Stimulated activated effector memory CD8-positive, alpha-beta T cell treated with anti-CD3 and anti-CD28 coated beads, Interleukin-12 subunit alpha, Interleukin-12 subunit beta, amount 100 ng/mL, for 72 hours (primary cell): ENCODE measurements around the gene CPO.
A peak's percentile ranks its signal among the peaks of the same experiment; 100 is the strongest.

Source experiments
- ATAC-seq: fragments of 150-1000 bp; cut with Tn5 transposase; 2 replicates; pipeline ENCODE4 v1.10.0; 2021
- DNase-seq, 2 donors: peaks; one replicate each; pipeline ENCODE4 v3.0.0; 2021 to 2022; ENCODE audit warnings: low spot score in 2 of 2
- H3K27ac Mint-ChIP-seq: one replicate; pipeline ENCODE4 v1.8.0; 2022; ENCODE audit warnings: mild to moderate bottlenecking, mixed read lengths
- H3K36me3 Mint-ChIP-seq: one replicate; pipeline ENCODE4 v1.8.0; 2022; ENCODE audit warnings: mild to moderate bottlenecking, mixed read lengths
- H3K4me1 Mint-ChIP-seq: one replicate; pipeline ENCODE4 v1.8.0; 2022; ENCODE audit warnings: mixed read lengths
- H3K4me3 Mint-ChIP-seq: one replicate; pipeline ENCODE4 v1.8.0; 2022; ENCODE audit warnings: mild to moderate bottlenecking, mixed read lengths
- H3K9me3 Mint-ChIP-seq: one replicate; pipeline ENCODE4 v1.8.0; 2022; ENCODE audit warnings: mixed read lengths

Gene CPO

DNA sequence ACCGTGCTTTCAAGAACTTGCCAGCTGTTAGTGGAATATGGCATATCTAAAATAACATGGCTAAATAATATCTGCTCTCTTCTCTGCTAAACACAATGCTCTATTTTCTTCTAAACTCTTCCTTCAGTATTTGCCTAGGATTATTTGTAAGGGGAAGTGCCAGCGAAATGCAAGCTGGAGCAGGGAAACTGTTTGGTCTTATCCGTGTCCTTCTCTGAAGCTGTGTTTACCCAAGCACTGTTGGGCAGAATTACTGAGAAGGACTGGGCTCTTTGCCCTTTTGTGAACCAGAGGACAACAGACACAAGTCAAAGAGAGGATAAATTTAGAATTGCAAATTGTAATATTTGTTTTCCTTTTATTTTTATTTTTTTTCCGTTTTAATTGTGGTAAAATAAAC, 23.6 kb downstream of the CPO start:
- H3K4me3 Mint-ChIP-seq: no peak overlapping the region
- ATAC-seq: no peak
- DNase-seq: no peak
- no peaks in the 10 kb centered on the region for H3K9me3 Mint-ChIP-seq
- H3K36me3 Mint-ChIP-seq: no peaks in the 10 kb centered on the region
- H3K4me1 Mint-ChIP-seq: no peaks in the 10 kb centered on the region
- no peak overlapping the region for H3K27ac Mint-ChIP-seq

DNA sequence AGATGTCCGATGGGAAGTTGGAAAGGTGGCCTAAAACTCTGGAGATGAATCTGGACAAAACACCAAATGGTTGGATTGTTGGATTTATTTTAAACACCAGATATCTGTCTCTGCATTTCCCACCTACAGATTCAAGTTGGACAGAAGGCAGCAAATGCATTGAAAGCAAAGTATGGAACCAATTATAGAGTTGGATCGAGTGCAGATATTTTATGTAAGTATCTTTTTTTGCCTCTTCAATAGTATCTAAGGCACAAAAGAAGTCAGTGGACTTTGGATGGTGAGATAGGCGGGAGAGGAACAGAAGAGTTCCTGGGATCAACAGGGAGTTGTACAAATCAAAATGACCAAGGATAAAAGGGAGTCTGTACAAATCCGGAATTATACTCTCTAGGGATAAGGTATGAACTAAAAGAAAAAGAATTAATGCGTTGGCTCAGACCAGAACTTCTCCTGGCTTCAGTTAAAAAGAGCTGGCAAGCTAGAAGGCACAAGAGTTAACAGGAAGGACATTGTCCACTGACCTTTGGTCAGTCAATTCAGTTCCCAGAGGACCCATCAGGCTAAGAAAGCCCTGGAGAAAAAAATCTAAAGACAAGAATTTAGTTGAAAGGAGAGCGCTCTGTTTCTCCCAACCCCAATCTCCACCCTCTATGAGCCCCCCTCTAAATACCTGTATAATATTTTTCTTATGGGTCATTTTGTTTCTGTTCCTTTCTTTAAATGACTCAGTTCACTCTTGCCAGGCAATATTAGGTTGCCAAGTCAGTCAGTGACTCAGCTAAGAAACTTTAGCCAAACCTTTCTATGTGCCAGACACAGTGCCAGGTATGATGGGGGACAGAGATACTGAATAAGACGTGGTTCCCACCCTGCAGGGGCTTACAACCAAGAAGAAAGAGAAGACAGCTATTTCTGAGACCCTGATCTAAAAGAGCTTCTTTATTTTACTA, 29.1 kb downstream of the CPO start:
- Mint-ChIP-seq H3K4me1 (no peaks in the 10 kb centered on the region), H3K27ac (no peak overlapping the region), H3K36me3 (no peaks in the 10 kb centered on the region), H3K9me3 (no peaks in the 10 kb centered on the region), H3K4me3 (no peak overlapping the region)
- DNase-seq: no peak
- ATAC-seq: no peak

DNA sequence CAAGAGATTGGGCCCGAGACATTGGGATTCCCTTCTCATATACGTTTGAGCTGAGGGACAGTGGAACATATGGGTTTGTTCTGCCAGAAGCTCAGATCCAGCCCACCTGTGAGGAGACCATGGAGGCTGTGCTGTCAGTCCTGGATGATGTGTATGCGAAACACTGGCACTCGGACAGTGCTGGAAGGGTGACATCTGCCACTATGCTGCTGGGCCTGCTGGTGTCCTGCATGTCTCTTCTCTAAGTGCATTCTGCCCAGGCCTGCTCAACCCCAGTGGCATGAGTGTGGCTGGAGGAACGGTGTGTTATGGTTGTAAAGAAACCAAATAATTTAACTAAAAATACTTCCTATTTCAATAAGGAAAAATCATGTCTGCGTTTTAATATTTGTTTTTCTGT, 29.9 kb downstream of the CPO start:
- Mint-ChIP-seq H3K9me3 (no peaks in the 10 kb centered on the region), H3K4me3 (no peak overlapping the region), H3K27ac (no peak overlapping the region), H3K36me3 (no peaks in the 10 kb centered on the region), H3K4me1 (no peaks in the 10 kb centered on the region)
- no peak for ATAC-seq
- DNase-seq: no peak

DNA sequence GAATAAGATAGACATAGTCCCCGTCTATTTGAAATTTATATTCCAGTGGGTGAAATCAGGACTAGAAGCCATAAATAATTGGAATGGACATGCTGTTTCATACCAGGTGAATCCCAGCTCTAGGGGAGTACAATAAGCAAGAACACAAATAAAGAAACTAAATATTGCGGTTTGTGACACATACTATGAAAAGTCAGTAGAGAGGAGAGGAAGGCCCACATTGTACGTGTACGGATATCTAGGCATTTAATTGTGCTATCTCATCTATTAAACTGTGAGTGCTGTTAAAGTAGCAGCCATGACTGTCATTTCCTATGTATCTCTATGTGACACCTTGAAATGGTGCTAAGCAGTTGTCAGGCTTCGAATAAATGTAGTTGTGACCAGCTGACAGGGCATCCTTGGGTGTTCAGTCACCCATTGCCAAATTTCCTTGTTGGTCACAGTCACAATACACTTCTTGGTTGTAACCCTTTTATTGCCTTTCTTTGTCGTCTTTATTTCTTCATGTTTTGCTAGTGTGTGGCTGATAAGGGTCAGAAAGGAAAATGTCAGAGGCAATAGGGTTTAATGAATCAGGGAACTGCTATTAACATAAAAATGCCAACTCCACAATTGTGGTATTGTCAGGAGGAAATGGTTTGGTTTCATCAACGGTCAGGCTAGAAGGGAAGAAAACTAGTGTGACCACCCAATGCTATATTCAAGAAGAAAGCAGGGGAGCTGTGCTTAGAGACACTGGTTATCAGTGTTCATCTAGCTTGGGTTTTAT, 31.5 kb downstream of the CPO start:
- no peak for ATAC-seq
- no peaks in the 10 kb centered on the region for H3K36me3 Mint-ChIP-seq
- no peak overlapping the region for H3K27ac Mint-ChIP-seq
- H3K4me3 Mint-ChIP-seq: no peak overlapping the region
- H3K9me3 Mint-ChIP-seq: peaks cover 3% of the 10 kb centered on the region
- no peak for DNase-seq
- no peaks in the 10 kb centered on the region for H3K4me1 Mint-ChIP-seq

DNA sequence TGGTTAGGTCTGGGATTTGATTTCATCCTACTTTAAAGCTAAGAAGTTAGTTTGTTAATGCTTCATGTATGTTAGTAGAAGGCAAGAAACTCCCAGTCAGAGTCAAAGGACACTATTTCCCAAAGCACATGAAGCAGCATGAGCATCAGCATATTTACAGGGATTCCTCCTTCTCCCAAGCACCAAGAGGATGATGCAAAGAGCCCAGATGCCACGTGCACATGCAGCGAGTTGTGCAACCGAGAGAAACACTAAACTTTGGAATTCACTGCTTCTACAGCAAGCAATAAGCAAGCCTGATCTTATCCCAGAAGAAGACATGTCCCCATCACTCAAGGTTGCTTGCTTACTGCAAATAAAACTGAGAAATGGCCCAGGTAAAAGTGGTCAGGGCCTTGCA, 32.5 kb downstream of the CPO start:
- peaks cover 3% of the 10 kb centered on the region for H3K9me3 Mint-ChIP-seq
- DNase-seq (no peak), ATAC-seq (no peak)
- H3K4me1 Mint-ChIP-seq: no peaks in the 10 kb centered on the region
- H3K4me3 Mint-ChIP-seq: no peak overlapping the region
- H3K36me3 Mint-ChIP-seq: no peaks in the 10 kb centered on the region
- no peak overlapping the region for H3K27ac Mint-ChIP-seq

DNA sequence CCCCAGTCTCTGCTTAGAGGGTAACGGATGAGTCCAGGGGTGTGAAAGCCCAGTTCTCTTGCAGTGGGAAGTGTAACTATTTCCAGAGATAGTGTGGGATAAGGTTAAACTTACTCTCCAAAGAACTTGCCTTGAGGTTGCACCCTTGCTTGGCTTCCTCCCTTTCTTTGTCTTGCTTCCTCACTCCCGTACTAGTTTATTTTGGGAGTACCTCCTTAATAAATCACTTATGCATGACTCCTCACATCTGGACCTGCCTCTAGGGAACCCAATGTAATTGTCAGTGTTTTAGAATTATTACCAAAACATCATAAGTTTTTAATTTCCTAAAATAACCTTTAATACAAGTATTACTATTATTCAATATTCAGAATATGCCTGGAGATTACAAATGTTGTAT, 35.2 kb downstream of the CPO start:
- no peak overlapping the region for H3K4me3 Mint-ChIP-seq
- no peaks in the 10 kb centered on the region for H3K36me3 Mint-ChIP-seq
- H3K4me1 Mint-ChIP-seq: no peaks in the 10 kb centered on the region
- ATAC-seq: no peak
- peaks cover 3% of the 10 kb centered on the region for H3K9me3 Mint-ChIP-seq
- DNase-seq: no peak
- no peak overlapping the region for H3K27ac Mint-ChIP-seq

DNA sequence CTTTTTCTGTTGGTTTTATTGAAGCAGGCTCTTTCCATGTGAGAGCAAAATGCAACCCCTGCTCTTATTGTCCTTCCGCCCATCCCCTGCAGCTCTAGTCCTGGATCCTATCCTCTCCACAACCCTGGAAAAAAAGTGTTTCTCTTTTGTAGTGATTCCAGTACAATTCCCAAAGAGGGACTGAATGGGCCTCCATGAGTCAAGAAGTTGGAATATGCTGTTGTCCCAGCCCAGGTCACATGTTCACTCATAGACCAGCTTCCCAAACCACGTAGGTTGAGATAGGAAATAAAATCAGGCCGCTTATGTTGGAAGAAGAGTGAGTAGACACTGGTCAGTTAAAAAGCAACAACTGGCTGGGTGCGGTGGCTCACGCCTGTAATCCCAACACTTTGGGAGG, 39.4 kb downstream of the CPO start:
- DNase-seq: no peak
- H3K9me3 Mint-ChIP-seq: peaks cover 3% of the 10 kb centered on the region
- no peak for ATAC-seq
- peaks cover 5% of the 10 kb centered on the region for H3K4me1 Mint-ChIP-seq
- H3K27ac Mint-ChIP-seq: no peak overlapping the region
- no peaks in the 10 kb centered on the region for H3K36me3 Mint-ChIP-seq
- H3K4me3 Mint-ChIP-seq: no peak overlapping the region

DNA sequence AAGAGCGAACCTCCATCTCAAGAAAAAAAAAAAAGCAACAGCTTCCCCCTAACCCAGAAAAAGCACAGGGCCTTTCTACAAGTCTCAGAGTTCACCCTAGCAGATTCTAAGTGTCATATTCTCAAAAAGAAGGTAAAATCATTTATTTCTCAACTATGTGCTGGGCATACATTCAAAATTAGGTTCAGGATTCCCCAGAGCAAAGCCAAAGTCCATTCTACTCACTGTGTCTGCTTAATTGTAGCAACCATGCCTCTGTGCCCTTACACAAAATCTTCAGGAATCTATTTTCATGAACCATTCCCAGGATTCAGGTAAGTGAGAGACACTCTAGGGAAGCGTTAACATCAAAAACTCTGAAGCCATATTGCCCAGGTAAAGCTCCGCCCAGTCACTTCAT, 40.0 kb downstream of the CPO start:
- no peak for ATAC-seq
- peaks cover 5% of the 10 kb centered on the region for H3K4me1 Mint-ChIP-seq
- H3K36me3 Mint-ChIP-seq: no peaks in the 10 kb centered on the region
- H3K27ac Mint-ChIP-seq: no peak overlapping the region
- no peak for DNase-seq
- H3K4me3 Mint-ChIP-seq: no peak overlapping the region
- H3K9me3 Mint-ChIP-seq: peaks cover 3% of the 10 kb centered on the region

DNA sequence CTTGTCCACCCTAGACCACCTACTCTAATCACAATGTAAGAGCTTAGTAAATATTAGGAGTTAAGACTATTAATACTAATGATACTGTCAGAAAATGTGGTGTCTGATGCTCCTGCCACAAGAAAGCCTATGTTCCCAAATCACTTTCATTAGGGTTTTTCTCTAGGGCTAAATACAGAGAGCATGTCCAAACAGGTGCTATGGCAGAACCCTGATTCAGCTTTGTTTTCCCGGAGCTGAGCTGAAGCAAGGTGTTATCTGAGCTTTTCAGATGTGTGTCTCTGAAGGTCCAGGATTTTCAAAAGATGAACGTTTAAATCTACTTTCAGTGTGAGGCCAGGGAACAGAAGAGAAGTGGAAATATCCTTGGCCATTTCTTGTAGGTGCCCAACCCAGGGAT, 40.6 kb downstream of the CPO start:
- ATAC-seq: no peak
- no peaks in the 10 kb centered on the region for H3K36me3 Mint-ChIP-seq
- peaks cover 3% of the 10 kb centered on the region for H3K9me3 Mint-ChIP-seq

DNA sequence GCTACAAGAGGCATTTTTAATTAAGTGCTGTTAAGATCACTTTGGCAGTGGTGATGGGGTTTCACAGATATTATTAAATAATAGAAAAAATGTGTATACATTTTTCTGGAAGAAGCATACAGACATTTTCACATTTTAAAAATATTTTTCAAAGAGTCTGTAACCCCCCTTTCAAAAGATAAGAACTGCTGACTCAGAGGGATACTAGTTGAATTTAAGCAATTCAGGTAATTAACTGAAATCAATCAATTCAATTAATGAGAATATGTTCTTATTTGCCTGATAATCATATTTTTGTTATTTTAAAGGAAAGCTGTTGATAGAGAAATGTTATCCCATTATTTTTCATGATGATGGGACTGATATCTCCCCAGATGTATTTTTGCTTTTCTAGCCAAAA, 41.1 kb downstream of the CPO start:
- no peak overlapping the region for H3K4me3 Mint-ChIP-seq
- no peak for DNase-seq

More for the DNA sequence above, 40.6 kb downstream of the CPO start:
- DNase-seq: no peak
- H3K4me1 Mint-ChIP-seq: peaks cover 5% of the 10 kb centered on the region
- H3K27ac Mint-ChIP-seq: no peak overlapping the region
- no peak overlapping the region for H3K4me3 Mint-ChIP-seq

DNA sequence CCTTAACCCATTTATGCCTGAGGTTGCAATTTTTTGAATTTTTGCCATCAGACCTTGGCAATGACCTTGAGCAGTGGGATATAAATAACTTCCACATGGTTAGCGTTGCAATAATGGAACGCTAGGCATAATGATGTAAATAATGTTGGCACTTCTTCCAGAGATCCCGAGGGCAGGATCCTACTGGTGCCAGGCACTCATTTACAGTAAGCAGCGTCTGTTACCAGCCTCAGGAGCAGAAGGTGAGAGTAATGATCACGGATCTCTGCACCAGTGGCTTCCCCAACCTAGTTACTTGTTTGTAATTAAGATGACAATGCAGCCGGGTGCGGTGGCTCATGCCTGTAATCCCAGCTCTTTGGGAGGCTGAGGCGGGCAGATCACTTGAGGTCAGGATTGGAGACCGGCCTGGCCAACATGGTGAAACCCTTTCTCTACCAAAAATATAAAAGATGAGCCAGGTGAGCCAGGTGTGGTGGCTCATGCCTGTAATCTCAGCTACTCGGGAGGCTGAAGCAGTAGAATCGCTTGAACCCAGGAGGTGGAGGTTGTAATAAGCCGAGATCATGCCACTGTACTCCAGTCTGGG, 41.9 kb downstream of the CPO start:
- Mint-ChIP-seq H3K4me3 (no peak overlapping the region), H3K9me3 (no peaks in the 10 kb centered on the region), H3K4me1 (peaks cover 5% of the 10 kb centered on the region), H3K27ac (no peak overlapping the region), H3K36me3 (no peaks in the 10 kb centered on the region)
- no peak for DNase-seq
- ATAC-seq: no peak

More for the DNA sequence above, 41.1 kb downstream of the CPO start:
- no peaks in the 10 kb centered on the region for H3K36me3 Mint-ChIP-seq
- ATAC-seq: no peak
- H3K4me1 Mint-ChIP-seq: peaks cover 5% of the 10 kb centered on the region
- H3K9me3 Mint-ChIP-seq: peaks cover 3% of the 10 kb centered on the region
- no peak overlapping the region for H3K27ac Mint-ChIP-seq

DNA sequence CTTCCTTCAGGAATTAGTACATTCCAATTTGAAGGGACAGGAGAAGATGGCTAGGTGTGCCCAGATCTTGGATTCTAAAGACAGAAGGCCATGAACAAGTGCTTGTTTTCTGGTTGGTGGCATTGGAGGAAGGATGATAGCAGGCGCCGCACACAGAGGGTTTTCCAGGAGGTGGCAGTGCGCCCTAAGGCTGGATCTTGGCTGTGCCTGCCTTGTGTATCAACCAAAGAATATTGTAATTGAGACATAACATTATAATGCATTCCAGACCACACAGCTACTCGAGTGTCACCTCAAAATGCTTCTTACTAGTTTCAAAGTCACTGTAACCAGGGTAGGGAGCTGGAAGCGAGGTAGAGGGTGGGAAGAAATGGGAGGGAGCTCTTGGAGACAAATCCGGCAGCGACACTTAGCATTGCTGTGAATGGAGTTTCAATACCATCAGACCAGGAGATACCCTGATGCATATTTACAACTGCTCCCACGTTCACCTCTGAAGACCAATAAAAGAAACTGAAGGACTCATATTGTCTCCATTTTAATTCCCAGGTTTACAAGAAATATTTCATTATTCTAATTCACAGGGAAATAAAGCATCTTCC, 42.5 kb downstream of the CPO start:
- DNase-seq (peak in 1 of 2 donors; percentile 49), ATAC-seq (peak; percentile 66)
- H3K9me3 Mint-ChIP-seq: no peaks in the 10 kb centered on the region
- H3K4me3 Mint-ChIP-seq: no peak overlapping the region
- H3K4me1 Mint-ChIP-seq: peaks cover 5% of the 10 kb centered on the region
- no peak overlapping the region for H3K27ac Mint-ChIP-seq
- no peaks in the 10 kb centered on the region for H3K36me3 Mint-ChIP-seq

DNA sequence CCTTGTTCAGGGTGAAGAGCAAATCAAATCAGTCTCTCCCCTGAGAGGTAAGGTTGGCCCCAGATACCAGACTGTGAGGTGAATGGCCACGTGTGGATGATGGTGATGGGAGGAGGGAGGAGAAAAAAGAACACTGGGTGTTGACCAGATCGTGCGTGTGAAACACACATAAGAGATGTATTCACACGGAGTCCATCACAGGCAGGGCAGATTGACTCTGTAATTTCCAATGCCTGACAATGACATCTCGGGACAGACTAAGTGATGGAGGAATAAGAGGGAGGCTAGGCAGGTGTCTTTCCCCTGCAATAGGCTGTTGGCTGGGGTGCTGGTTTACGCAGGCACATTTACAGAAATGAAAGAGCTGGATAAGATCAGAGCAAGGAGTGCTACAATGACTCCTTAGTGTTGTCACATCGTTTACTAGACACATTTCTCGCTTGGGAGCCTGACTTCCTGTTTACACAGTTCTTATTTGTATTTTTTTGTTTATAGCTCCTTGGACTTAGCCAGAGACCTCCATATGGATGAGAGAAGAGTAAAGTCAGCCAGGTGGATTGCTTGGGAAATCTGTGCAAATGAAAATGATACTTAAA, 43.1 kb downstream of the CPO start:
- H3K27ac Mint-ChIP-seq: no peak overlapping the region
- no peak overlapping the region for H3K4me3 Mint-ChIP-seq
- no peaks in the 10 kb centered on the region for H3K9me3 Mint-ChIP-seq
- peaks cover 5% of the 10 kb centered on the region for H3K4me1 Mint-ChIP-seq
- ATAC-seq (no peak), DNase-seq (no peak)
- H3K36me3 Mint-ChIP-seq: no peaks in the 10 kb centered on the region

DNA sequence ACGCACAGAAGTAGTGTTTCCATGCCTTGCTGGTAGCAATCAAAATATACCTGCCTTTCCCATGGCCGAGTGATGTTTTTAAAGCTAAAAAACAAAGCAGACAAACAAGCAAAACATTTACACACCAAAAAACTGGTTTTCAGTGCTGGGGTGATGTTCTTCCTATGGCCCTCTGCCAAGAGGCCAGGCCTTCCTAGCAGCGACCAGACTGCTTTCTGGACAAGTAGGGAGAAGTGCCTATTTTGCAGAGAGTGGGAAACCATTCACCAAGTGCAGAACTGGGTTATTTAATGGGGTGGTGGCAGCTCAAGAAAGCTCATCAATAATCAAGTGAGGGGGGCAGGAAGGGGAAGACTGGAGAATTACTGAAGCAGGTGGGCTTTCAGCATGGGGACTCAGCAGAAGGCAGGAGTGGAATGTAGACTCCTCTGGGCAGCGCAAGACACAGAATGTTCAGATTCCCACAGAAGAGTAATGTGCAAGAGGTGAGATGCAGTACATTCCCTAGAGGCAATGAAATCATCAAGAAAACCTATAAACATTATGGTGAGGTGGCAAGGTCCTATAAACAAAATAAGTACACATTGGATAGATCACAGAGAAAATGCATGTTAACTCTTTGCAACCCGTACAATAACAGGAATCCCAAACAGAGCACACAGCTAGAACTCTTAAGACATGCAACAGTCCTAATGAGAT, 44.0 kb downstream of the CPO start:
- no peak for ATAC-seq
- Mint-ChIP-seq H3K9me3 (no peaks in the 10 kb centered on the region), H3K4me3 (no peak overlapping the region), H3K36me3 (no peaks in the 10 kb centered on the region), H3K4me1 (peaks cover 5% of the 10 kb centered on the region), H3K27ac (no peak overlapping the region)
- no peak for DNase-seq
